ENCODE data around the gene STX3. TPM values are rescaled to one million over a fixed set of nuclear protein-coding genes. Genes with fewer than 3 reads are reported as not detected.

Gene STX3
- total and polyA plus RNA-seq, 2 of the 8 experiments (the other 6 are each of a cell fraction or from before 2014, with no cell fraction given), result 50.5 to 56.1 TPM

DNA sequence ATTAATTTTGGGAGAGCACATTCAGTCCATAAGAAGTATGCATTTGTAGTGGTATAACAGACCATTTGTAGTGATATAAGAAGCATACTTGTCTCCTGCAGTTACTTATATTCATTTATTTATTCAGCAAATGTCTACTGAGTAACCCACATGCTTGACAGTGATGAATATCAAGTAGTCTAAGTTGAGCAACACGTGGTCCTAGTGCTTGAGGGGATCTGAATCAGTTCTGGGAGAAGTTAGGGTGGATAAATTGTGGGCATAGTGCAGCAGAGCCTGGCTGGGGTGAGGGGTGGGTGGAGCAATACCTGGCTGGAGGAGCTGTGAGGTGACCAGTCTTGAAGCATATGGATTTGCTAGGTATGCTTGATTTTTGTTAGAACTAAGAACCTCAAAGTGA, 24.3 kb downstream of the STX3 start (continued):
- TF ChIP-seq ATF2 (IDR thresholded peaks at IDR 0.05; ENCODE audit: low read length), result no peak
- no peak for TF ChIP-seq JUND (IDR thresholded peaks at IDR 0.05; ENCODE audit: low read length)
- TF ChIP-seq EP300 (IDR thresholded peaks at IDR 0.05; ENCODE audit: borderline replicate concordance in 1 of 2, low read depth in 2 of 2, low read length in 2 of 2), result no peak
- no peak for TF ChIP-seq ASH2L (IDR thresholded peaks at IDR 0.05; ENCODE audit: low read length)
- no peak for TF ChIP-seq BRCA1 (IDR thresholded peaks at IDR 0.05; ENCODE audit: low read depth, low read length)

Data from H1 (cell line).